Measurements from ENCODE around the gene KLHDC4. TPM values are rescaled to one million over a fixed set of nuclear protein-coding genes. Genes with fewer than 3 reads are reported as not detected.
"Not testable (repeated sequence)": the region's sequence is repeated elsewhere in the genome, so short reads cannot be mapped to it uniquely, and the experiment has no call there.

Gene KLHDC4
- total RNA-seq, 6 donors from 2014 or later: 30.7 to 248 (median 37.5) TPM

- Histone ChIP-seq H3K9me3 (no peaks in the 10 kb centered on the region), H3K27me3 (no peaks in the 10 kb centered on the region), H3K27ac (peak overlapping the region in 2 of 4 donors; percentile 52 to 56), H3K36me3 (no peaks in the 10 kb centered on the region), H3K4me1 (peaks cover 15 to 32% (median 25%) of the 10 kb centered on the region in 4 donors), H3K4me3 (no peak overlapping the region)
- DNase-seq (no peak), ATAC-seq (ENCODE audit: low FRiP score in 2 of 2) (no peak)
- 91 to 93% methylated on average over 13 of the region's 13 CpGs for WGBS, 2 donors
- no peak for TF ChIP-seq POLR2AphosphoS5 (IDR thresholded peaks at IDR 0.05)
- TF ChIP-seq, protein P1, sequence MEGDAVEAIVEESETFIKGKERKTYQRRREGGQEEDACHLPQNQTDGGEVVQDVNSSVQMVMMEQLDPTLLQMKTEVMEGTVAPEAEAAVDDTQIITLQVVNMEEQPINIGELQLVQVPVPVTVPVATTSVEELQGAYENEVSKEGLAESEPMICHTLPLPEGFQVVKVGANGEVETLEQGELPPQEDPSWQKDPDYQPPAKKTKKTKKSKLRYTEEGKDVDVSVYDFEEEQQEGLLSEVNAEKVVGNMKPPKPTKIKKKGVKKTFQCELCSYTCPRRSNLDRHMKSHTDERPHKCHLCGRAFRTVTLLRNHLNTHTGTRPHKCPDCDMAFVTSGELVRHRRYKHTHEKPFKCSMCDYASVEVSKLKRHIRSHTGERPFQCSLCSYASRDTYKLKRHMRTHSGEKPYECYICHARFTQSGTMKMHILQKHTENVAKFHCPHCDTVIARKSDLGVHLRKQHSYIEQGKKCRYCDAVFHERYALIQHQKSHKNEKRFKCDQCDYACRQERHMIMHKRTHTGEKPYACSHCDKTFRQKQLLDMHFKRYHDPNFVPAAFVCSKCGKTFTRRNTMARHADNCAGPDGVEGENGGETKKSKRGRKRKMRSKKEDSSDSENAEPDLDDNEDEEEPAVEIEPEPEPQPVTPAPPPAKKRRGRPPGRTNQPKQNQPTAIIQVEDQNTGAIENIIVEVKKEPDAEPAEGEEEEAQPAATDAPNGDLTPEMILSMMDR (IDR thresholded peaks at IDR 0.05): no peak
- no peak for TF ChIP-seq POLR2A (IDR thresholded peaks at IDR 0.05)
- no peak for TF ChIP-seq EP300 (IDR thresholded peaks at IDR 0.05)
These were observed 12.7 kb upstream of the KLHDC4 start for GRCh38 chr16:87778476-87778829.

GRCh38 chr16:87773836-87774235 is 8.1 kb upstream of the KLHDC4 start:
- not testable (repeated sequence) for H3K9me3 ChIP-seq; H3K36me3 ChIP-seq; ATAC-seq (ENCODE audit: low FRiP score in 2 of 2); H3K27me3 ChIP-seq; H3K27ac ChIP-seq; H3K4me3 ChIP-seq; DNase-seq
- peaks cover 8 to 18% (median 10%) of the 10 kb centered on the region in 4 donors for H3K4me1 ChIP-seq
- WGBS, 2 donors: 88 to 89% methylated on average over 16 of the region's 16 CpGs

DNA sequence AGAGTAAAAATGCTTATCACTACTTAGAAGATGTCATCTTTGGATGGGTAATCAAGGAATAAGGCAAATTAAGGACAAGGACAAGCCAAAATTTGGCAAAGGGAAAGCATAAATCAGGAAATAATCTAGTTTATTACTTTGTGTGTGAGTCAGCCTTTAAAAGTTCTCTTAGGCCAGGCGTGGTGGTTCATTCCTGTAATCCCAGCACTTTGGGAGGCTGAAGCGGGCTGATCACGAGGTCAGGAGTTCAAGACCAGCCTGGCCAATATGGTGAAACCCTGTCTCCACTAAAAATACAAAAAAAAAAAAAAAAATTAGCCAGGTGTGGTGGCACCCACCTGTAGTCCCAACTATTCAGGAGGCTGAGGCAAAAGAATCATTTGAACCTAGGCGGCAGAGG is 1.7 kb upstream of the KLHDC4 start:
- Histone ChIP-seq H3K4me1 (peaks cover 13 to 30% (median 18%) of the 10 kb centered on the region in 4 donors), H3K36me3 (peaks cover 0 to 14% (median 5%) of the 10 kb centered on the region in 4 donors)
- H3K27ac ChIP-seq; H3K9me3 ChIP-seq; ATAC-seq (ENCODE audit: low FRiP score in 2 of 2); H3K27me3 ChIP-seq; DNase-seq; H3K4me3 ChIP-seq: not testable (repeated sequence)
- 89 to 91% methylated on average over 4 of the region's 4 CpGs for WGBS, 2 donors

DNA sequence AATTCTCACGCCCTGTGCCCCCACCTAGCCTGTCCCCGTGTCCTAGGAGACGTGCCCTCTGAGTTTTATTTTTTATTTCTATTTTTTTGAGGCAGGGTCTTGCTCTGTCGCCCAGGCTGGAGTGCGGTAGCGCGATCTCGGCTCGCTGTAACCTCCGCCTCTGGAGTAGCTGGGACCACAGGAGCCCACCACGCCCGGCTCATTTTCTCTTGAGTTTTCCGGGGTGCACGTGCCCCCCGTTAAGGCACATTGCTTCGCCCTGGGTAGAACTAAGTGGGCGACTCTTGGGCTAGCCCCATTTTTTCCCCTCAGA is 655 bp upstream of the KLHDC4 start:
- ATAC-seq (ENCODE audit: low FRiP score in 2 of 2): no peak
- Histone ChIP-seq H3K4me3 (peak overlapping the region; percentile 75 to 98 (median 96)), H3K36me3 (peaks cover 0 to 24% (median 11%) of the 10 kb centered on the region in 4 donors), H3K27me3 (no peaks in the 10 kb centered on the region), H3K27ac (peak overlapping the region; percentile 91 to 96 (median 92)), H3K9me3 (no peaks in the 10 kb centered on the region), H3K4me1 (peaks cover 13 to 30% (median 18%) of the 10 kb centered on the region in 4 donors)
- peak in 1 of 2 donors; percentile 41 for DNase-seq
- 50 to 52% methylated on average over 17 of the region's 17 CpGs for WGBS, 2 donors
- no peak for TF ChIP-seq EP300 (IDR thresholded peaks at IDR 0.05)
- TF ChIP-seq POLR2AphosphoS5 (IDR thresholded peaks at IDR 0.05): no peak
- TF ChIP-seq POLR2A (IDR thresholded peaks at IDR 0.05): no peak
- TF ChIP-seq, protein P1 (IDR thresholded peaks at IDR 0.05): no peak

- TF ChIP-seq EP300 (IDR thresholded peaks at IDR 0.05) (no peak), POLR2AphosphoS5 (IDR thresholded peaks at IDR 0.05) (no peak)
- TF ChIP-seq, protein P1 (IDR thresholded peaks at IDR 0.05): no peak
- WGBS, 2 donors: 0 to 2% methylated on average over 17 to 19 of the region's 32 CpGs
- peak; percentile 4 to 39 for ATAC-seq (ENCODE audit: low FRiP score in 2 of 2)
- H3K4me3 ChIP-seq: peak overlapping the region; percentile 75 to 98 (median 96)
- peaks cover 13 to 30% (median 18%) of the 10 kb centered on the region in 4 donors for H3K4me1 ChIP-seq
- no peaks in the 10 kb centered on the region for H3K27me3 ChIP-seq
- H3K9me3 ChIP-seq: no peaks in the 10 kb centered on the region
- H3K27ac ChIP-seq: peak overlapping the region; percentile 91 to 96 (median 92)
- DNase-seq: no peak
- peaks cover 0 to 34% (median 19%) of the 10 kb centered on the region in 4 donors for H3K36me3 ChIP-seq
These were observed 362 bp downstream of the KLHDC4 start for GRCh38 chr16:87765473-87765775.

- peaks cover 0 to 38% (median 21%) of the 10 kb centered on the region in 4 donors for H3K36me3 ChIP-seq
- peak overlapping the region; percentile 91 to 96 (median 92) for H3K27ac ChIP-seq
- DNase-seq (peak in 1 of 2 donors; percentile 34), ATAC-seq (ENCODE audit: low FRiP score in 2 of 2) (no peak)
- WGBS, 2 donors: 38 to 49% methylated on average over 11 to 12 of the region's 14 CpGs
- H3K4me1 ChIP-seq: peaks cover 13 to 30% (median 18%) of the 10 kb centered on the region in 4 donors
- H3K4me3 ChIP-seq: peak overlapping the region; percentile 75 to 98 (median 96)
- TF ChIP-seq EP300 (IDR thresholded peaks at IDR 0.05) (no peak), POLR2A (IDR thresholded peaks at IDR 0.05) (no peak), POLR2AphosphoS5 (IDR thresholded peaks at IDR 0.05) (no peak)
- TF ChIP-seq, protein P1 (IDR thresholded peaks at IDR 0.05): no peak
- H3K9me3 ChIP-seq: no peaks in the 10 kb centered on the region
- no peaks in the 10 kb centered on the region for H3K27me3 ChIP-seq
These were observed 950 bp downstream of the KLHDC4 start for GRCh38 chr16:87764600-87765472.

All from upper lobe of left lung (tissue), 6 donors.